HG03060 (cell line): ENCODE measurements around the gene DESI2.

Experiments used
- ATAC-seq: cut with Tn5 transposase; IDR thresholded peaks from one replicate; pipeline ENCODE4 v1.9.1; 2021; ENCODE audit warnings: low read depth, moderate number of reproducible peaks; ENCODE audit not compliant: unreplicated experiment

The DESI2 gene

GRCh38 chr1:244652623-244653438 lies at the start of gene DESI2:
Gene DESI2 (plus strand): TSS chr1:244653126. CDS start chr1:244653314, 188 bp downstream.
- peak; percentile 97 for ATAC-seq

GRCh38 chr1:244603498-244603897 lies 49.4 kb upstream of the DESI2 start:
- no peak for ATAC-seq

GRCh38 chr1:244605835-244606370 lies 47.0 kb upstream of the DESI2 start:
- ATAC-seq, result no peak

GRCh38 chr1:244614113-244614836 lies 38.7 kb upstream of the DESI2 start:
- ATAC-seq, result no peak

GRCh38 chr1:244614879-244615278 lies 38.0 kb upstream of the DESI2 start:
- ATAC-seq, result no peak

GRCh38 chr1:244615301-244615700 lies 37.6 kb upstream of the DESI2 start:
- ATAC-seq, result no peak

GRCh38 chr1:244626709-244627108 lies 26.2 kb upstream of the DESI2 start:
- ATAC-seq, result no peak

- no peak for ATAC-seq
Observed at GRCh38 chr1:244628789-244629188, 24.1 kb upstream of the DESI2 start.

GRCh38 chr1:244633140-244633539 lies 19.8 kb upstream of the DESI2 start:
- ATAC-seq, result no peak

GRCh38 chr1:244634546-244634945 lies 18.4 kb upstream of the DESI2 start:
- no peak for ATAC-seq

GRCh38 chr1:244636488-244637259 lies 16.3 kb upstream of the DESI2 start:
- no peak for ATAC-seq

GRCh38 chr1:244639561-244639960 lies 13.4 kb upstream of the DESI2 start:
- no peak for ATAC-seq

- no peak for ATAC-seq
Observed at GRCh38 chr1:244640917-244641316, 12.0 kb upstream of the DESI2 start.

GRCh38 chr1:244642526-244642925 lies 10.4 kb upstream of the DESI2 start:
- no peak for ATAC-seq

GRCh38 chr1:244642988-244643387 lies 9.9 kb upstream of the DESI2 start:
- no peak for ATAC-seq

- ATAC-seq, result no peak
Observed at GRCh38 chr1:244645414-244645813, 7.5 kb upstream of the DESI2 start.

GRCh38 chr1:244645890-244646289 lies 7.0 kb upstream of the DESI2 start:
- ATAC-seq, result no peak

GRCh38 chr1:244647819-244648218 lies 5.1 kb upstream of the DESI2 start:
- no peak for ATAC-seq

GRCh38 chr1:244651956-244652622 lies 837 bp upstream of the DESI2 start:
- ATAC-seq, result no peak

- no peak for ATAC-seq
Observed at GRCh38 chr1:244653439-244654107, 647 bp downstream of the DESI2 start.
